Activated CD4-positive, alpha-beta T cell treated with anti-CD3 and anti-CD28 coated beads for 24 hours (primary cell): ENCODE results near the gene ERN1.
A peak's percentile ranks its signal among the peaks of the same experiment; 100 is the strongest.
"Not testable (repeated sequence)": the region's sequence is repeated elsewhere in the genome, so short reads cannot be mapped to it uniquely, and the experiment has no call there.

Experiments used
- DNase-seq, 2 donors: peaks; one replicate each; pipeline ENCODE4 v3.0.0-alpha.2; 2020; ENCODE audit warnings: low read depth in 2 of 2

Gene ERN1

DNA sequence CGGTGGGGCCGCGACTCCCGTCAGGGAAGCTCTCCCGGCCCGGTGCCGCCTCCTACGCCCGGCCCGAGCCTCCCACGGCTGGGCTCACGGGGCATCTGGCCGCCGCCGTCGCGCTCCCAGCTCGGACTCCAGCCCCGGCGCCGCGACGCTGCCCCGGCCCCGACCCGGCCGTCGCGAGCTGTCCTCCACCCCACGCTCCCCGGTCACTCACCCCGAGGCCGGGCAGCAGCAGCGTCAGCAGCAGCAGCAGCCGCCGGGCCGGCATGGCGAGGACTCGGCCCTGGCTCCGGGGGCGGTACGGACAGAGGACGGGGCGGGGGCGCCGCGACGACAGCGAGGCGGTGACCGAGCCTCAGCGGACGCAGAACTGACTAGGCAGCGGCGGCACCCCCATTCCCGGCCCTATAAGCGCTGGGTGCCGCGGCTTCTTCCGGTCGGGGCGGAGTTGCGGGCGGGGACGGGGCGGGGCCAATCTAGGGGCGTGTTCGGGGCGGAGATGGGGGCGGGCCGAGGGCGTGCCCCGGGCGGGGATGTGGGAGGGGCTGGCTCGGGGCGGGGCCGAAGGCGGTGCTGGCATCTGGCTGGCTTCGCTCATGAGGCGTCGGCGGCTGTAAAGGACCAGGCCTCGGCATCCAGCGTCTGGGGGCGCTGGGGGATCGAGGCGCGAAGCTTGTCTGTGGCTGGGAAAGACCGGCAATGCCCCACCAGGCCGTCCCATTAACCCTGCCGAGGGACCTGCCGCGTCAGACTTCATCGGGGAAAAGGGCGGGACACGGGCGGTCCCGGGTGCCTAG lies at the start of gene ERN1:
Gene ERN1, minus strand, starts transcription at position 380 of the 794 bp plus-strand sequence. Its CDS starts 115 bp downstream, at position 265.
- peak; percentile 84 for DNase-seq

DNA sequence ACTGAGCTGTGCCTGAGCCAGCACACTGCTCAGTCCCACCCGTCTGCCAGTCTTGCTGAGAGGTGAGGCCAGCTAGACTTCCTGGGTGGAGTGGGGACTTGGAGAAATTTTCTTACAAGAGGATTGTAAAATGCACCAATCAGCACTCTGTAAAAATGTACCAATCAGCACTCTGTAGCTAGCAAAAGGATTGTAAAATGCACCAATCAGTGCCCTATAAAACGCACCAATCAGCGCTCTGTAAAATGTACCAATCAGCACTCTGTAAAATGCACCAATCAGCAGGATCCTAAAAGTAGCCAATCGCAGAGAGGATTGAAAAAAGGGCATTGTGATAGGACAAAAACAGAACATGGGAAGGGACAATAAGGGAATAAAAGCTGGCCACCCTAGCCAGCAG lies 49.1 kb upstream of the ERN1 start:
- not testable (repeated sequence) for DNase-seq

DNA sequence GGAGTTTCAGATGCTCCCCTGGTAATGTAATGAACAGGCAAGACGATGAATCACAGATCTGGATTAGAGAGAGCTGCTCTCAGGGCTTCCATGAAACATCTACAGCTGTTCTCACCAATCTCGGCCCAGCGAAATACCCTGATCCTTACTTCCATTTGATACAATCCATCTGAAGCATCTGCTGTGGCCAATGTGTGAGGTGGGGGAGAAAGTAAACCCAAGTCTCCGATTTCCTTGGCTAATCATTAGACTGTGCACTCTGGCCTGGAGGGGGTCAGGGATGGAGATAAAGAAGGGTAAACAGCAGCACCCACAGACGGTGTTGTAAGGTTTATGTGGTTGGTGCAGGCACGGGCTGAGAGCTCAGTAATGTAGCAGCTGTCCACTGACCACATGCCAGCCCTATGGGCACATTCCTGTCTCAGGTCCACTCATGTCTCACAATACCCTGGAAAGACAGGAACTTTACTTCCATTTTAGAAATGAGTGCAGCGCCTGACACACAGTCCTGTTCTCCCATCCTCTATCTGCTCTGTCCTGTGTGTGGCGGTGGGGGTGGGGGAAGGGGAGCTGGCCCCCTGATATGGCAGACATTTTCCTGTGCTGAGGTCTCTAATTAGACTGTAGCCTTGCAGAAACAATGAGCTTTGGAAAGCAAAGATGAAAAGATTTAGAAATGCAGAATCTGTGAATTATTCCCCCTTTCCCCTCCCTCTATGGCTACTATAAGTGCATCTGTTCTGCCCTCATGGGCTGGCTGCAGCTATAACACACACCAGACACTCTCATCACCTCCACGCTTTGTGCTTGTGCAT lies 48.3 kb upstream of the ERN1 start:
- DNase-seq, result no peak

DNA sequence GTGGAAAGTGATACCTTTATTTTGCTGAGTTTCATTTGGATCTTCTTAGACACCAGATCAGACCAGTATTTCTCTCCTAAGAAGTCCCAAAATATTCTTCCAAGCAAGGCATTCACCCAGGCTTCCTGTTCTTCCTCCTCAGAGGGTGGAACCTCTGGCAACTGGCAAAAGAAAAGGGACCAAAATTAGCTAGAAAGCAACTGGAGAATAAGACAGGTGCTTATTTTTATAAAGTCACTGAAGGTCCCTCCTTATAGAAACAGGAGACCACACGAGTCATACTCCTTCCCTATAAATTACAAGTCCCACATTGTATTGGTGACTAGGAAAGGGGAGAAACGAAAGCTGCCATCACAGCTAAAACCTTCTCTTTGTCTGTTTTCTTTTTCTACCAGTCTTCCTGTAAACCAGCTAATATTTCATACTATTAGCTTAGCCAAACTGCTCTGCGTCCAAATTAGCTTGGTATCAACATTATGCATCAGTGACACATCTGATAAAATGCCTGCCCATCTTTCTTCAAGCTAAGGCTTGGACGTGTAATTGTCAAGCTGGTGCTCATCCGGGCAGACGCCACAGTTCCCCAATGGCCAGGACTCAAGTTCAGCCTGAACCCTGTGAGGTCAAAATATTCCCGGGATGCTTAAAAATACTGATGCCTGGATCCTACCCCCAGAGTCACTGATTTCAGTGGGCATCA lies 47.5 kb upstream of the ERN1 start:
- DNase-seq, result no peak

DNA sequence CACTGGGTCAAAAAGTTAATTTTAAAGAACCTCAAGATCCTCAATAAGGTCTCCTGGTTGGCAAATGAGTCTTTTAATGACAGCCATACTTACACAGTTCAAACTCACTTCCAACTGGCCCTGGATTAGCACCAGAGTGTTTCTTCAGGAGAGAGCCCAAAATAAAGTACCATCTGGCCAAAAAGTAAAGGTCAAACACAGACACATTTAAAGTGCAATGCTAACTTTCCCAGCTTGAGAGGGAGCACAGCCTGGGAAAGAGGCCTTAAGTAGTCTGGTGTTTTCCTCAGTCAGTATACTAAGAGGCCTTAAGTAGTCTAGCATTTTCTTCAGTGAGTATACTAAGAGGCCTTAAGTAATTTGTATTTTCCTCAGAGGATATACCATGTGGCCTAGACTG lies 46.6 kb upstream of the ERN1 start:
- no peak for DNase-seq

DNA sequence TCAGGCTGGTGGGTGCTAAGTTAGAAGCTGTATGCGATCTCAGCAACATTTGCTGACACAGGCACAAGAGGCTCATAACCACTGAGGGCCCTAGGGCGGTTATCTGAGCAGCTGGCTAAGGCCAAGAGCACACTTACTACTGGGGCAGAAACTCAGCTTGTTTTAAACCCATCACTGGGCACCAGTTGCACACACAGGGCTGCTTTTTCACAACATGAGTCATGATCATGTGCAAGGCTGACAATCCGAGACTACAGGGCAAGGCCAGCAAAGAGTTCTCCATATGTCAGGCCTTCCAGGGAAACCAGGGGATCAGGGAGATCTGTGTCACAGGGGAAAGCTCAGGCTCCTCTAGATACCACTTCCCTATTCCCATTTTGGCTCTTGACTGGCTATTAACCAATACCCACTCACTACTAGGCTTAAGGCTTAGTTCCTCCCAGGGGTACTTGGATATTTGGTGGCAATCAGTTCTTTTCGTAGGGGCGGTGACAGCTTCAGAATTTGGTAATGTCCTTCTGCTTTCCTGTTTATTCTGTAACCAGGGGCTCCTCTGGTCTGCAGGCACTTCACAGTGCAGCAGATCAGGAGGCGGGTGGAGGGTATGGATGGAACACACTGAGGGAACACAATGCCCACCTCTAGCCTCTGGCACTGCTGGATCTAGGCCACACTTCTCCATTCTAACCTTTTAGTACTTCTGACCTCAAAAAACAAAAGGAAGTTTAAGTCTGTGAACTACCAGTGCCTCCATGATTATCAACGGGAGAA lies 44.9 kb upstream of the ERN1 start:
- no peak for DNase-seq

DNA sequence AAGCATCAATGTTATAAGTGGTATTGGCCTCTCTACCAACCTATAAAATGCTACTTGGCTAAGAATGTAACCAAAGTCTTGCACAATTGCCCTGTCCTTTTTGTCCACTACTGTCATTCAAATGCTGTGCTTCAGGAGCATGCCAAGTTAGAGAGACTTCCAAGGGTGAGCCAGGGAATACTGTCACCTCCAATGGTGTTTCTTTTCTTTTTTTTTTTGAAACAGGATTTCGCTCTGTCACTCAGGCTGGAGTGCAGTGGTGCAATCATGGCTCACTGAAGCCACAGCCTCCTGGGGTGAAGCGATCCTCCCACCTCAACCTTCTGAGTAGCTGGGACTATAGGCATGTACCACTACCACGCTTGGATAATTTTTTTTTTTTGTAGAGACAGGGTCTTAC lies 43.7 kb upstream of the ERN1 start:
- DNase-seq, result no peak

DNA sequence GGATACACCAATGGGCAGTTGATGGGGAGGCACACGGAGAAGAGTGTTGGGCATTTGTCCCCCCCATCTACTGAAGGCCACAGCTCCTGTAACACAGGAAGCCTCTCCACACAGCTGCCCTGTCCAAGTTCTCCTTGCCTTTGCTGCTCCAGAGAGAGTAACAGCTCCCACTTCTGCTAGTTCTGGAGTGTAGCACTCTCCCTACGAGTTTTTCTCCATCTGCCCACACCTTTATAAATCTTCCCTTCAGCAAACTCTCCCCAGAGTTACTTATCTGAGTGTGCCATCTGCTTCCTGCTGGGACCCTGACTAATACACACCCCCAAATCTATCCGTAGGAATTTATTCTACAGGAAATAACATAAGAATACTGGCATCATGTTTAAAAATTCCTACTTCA lies 42.6 kb upstream of the ERN1 start:
- no peak for DNase-seq

DNA sequence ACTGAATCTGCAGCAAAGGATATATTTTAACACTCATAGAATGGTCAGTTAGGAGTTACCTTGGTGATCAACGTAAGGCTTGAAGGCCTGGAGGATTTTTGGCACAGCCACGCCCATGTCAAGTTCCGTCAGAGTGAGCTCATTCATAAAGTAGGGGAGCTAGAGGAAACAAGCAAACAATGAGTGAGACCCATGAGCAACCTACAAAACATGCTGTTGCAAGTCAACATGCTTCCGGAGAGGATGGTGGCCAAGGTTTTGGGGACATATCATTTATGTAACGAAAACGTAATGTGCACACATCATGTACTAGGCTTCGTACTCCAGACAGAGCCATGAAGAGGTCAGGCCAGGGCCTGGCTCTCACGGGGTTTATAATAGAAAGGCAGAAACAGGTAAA lies 41.1 kb upstream of the ERN1 start:
- DNase-seq, result no peak

DNA sequence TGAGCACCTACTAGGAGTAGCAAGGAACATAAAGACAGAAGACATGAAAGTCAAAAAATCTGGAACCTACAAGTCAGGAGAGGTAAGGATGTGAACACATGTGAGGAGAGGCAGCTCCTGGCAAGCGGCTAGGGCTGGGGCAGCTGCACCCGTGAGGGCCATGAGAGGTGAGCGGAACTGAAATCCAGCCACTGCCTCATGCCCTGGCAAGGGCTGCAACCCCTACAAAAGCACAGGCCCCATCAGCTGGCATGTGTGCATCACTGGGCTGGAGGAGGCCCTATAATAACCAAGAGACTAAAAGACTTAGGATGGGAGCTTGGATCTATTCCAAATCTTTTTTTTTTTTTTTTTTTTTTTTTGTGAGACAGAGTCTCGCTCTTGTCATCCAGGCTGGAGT lies 40.3 kb upstream of the ERN1 start:
- DNase-seq, result no peak

DNA sequence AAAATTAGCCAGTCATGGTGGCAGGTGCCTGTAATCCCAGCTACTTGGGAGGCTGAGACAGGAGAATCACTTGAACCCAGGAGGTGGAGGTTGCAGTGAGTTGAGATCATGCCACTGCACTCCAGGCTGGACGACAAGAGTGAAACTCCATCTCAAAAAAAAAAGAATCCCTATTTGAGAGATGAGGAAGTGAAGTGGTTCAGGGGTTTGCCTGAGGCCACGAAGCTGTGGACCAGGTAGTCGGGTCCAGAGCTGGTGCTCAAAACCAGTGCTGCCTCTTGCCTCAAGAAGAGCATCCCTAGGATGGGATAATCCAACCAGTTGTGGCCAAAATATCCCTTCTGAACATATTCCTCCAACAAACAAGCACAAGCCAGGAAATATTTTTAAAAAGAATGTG lies 37.7 kb upstream of the ERN1 start:
- not testable (repeated sequence) for DNase-seq

DNA sequence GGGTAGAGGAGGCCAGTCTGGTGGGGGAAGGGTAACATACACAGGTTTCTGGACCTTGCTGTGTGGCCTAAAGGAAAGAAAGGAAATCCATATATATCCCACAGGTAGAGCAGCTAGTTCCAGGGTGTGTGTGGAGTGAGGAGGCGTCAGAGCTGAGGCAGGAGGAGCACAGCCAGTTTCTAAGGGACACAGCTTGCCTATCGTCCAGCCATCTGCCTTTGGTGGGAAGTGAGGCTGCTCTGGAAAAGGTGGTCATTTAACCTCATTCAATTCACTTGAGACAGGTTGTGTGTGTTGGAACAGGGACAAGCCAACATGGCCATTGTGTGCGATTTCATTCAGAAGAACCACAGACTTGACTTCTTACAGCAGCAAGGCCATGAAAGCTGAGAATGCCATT lies 36.9 kb upstream of the ERN1 start:
- no peak for DNase-seq

DNA sequence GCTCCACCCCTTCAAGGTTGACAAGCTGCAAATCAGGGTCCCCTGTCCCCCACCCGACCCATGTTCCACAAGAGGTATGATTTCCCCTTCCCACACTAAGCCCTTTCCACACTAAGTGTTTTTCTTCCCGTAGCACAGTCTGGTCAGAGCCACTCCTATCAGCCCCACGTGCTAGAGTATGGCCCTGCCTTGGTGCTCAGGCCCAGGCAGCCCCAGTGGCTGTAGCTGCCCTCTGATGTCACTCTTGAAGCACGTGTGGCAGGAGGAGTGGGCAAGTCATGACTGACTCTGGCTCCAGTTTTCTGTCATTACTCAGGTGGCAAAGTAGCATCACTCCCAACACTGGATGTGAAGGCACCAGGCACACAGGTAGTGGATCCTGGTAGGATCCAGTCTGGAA lies 35.4 kb upstream of the ERN1 start:
- no peak for DNase-seq

DNA sequence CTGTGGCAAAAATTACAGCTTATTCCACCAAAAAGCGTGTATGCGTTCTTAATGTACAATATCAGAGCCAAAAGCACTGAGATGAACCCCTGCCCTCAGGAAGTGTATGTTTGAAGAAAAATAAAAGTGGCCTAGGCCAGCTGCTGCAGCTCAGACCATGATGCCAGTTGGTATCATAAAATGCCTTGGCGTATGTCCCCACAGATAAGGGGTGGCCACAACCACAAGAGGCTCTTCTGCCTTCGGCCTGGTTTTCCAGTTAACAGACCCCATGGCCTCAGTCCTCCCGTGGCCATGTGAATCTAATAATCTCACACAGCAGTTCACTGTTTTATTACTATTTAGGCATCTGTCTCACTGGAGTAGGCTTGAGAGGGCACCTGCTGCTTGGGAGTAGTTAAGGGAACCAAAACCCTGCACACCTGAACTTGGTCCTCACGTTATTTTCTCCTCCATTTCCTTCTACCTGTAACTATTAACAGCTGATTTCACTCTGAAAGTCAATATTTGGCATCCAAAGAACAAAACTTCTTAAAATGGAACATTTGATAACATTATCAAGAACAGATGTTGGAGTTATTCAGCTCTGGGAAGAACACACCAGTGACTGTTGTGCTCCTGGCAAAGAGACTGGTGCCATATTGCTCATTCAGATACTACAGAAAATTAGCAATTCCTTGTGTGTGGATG lies 34.8 kb upstream of the ERN1 start:
- DNase-seq, result no peak

DNA sequence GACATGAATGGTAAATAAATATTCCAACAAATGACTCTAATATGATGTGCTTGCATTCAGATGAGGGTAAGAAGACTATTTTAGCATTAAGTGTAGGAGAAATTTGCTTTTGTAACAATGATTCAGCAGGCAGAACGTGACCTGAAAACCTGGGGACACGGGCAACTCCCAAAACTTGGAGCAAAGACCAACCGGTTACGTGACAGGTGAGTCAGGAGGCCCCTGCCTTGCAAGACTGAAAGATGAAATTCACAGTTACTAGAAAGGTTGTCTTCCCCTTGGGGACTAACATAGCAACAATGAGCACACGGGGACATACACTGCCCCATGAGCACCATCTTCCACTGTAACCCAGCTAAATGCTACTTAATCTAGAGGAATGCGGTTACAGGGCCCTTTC lies 33.5 kb upstream of the ERN1 start:
- DNase-seq, result no peak

DNA sequence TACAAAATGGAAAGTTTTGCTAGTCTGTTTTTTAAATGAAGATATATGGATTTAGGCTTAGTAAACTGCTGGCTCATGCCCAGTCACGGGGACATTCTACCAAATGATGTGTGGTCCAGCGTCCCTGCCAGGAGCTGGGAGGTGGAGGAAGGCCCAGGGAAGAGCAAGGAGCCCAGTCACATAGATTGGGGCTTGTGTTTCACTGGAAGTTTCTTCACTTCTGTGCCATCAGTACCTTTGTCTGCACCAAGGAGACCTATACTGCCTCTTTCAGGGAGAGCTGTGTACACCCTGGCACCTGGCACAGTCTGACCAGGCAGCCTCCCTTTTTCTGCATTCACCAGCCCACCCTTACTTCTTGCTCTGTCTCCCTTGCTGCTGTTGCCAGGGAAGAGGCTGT lies 32.6 kb upstream of the ERN1 start:
- no peak for DNase-seq

DNA sequence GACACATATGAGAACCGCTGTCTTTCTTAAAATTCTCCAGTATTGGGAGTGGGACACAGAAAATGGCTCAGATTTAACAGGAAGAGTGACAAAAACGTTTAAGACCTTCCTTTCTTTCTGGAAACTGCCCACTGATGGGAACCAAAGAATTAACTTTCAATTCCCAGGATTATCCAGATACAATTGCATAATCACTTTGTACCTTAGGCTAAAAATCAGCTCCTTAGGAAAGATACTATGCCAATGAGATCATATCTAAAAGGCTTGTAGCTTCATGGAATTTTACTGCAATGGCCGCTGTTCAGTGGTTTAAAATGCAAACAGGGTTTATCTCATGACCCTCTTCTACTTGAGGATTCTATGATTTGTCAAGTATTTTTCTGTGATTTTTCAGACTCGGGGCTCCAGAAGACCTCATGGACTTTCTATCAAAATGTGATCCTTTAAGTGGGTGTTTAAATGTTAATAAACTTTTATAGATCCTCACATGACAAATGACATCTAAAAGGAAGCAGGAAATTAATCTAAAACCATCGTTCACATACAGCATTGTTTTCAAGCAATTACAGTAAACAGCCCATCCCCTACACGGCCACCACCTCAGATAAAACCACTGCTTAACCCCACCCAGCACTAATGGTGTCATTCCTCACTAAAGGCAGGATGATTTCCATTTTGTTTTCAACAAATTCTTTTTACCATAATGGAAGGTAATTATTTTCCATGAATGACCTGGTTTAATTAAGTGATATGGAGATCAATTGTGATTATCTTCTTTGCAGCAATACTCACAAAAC lies 31.6 kb upstream of the ERN1 start:
- DNase-seq, result no peak

DNA sequence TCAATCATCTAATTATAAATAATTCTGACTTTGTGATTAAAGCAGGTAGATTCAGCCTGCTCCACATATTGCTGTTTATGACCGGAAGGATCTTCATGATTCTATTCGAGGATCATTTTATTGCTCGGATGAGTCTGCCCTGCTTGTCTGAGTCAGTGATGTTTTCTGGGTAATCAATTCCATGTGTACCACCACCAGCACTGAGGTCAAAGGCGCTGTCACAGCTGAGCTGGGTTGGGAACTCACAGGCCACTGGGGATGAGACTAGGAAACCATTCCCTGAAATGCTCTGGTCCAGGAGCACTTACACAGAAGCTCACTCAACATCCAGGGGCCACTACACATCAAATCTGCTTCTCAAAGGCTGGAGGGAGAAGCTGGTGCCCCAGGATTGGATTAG lies 30.4 kb upstream of the ERN1 start:
- DNase-seq, result no peak

DNA sequence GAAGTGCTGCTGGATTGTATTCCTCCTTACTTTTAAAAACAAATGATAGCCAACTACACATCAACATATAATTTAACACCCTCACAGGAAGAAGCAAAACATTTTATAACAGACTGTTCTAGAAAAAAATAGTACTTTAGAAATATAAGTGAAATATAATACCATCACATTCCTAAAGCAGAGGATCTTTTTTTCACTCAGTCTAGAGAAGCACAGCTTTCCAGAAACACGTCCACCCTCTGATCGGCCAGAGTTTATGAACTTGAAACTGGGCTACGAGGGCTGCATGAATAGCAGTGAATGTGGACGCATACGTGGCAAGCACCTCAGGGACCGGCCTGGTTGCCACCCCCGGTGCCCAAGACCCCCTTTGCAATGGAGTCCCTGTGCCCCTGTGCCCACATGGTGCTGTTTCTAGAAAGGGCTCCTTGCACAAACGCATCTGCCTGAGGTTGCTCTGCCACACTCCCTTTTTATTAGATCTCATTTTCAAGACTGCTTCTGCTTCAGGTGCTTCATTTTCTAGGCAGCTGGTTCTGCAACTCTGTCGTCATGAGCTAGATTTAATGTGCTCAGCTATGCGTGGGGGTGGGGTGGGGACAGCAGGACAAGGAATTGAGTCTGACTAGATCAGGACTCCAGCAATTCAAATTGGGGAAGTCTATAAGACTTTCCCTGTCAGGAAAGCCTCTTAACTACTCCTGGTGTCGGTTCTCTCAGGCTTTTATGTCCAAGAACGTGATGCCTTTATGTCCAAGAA lies 29.1 kb upstream of the ERN1 start:
- DNase-seq, result no peak

DNA sequence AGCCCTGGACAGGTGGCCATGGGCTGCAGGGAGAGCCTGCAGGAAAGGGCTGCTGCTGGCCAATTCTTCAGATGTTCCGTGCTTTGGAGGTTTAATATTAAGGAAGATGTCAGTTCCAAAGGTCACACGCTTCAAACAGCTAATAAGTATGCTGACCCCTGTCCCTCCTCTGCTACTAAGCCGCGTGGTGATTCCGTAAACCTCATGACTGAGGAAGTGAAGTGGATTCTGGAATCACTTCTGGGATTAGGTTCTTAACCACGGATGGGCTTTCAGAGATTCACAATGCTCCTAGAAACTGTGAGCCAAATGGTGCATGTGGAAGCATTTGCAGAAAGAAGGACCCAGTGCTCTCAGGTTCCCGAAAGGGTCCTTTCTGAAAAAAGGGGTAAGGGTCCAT lies 28.5 kb upstream of the ERN1 start:
- DNase-seq, result no peak
